ENCODE data around the gene OPCML.

OPCML gene

DNA sequence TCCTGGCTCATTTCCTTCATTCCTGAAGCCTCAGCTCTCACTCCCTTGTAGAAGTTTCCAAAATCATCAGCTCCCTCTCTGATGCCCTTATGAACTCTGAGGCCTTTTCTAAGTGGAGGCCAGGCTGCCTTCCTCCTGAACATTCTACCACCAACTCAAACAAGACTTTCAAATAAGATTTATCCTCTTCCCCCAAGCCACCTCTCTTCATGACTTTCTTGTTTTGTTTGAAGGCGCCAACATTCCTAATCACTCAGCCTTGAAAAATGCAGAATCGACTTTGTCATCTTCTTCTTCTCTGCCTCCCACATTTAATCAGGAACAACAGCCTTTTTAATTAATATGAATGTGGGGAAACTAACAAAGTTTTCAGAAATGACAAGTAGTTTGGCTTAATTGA lies 927.9 kb downstream of the OPCML start:
- DNase-seq (ENCODE audit: low spot score) = no peak

DNA sequence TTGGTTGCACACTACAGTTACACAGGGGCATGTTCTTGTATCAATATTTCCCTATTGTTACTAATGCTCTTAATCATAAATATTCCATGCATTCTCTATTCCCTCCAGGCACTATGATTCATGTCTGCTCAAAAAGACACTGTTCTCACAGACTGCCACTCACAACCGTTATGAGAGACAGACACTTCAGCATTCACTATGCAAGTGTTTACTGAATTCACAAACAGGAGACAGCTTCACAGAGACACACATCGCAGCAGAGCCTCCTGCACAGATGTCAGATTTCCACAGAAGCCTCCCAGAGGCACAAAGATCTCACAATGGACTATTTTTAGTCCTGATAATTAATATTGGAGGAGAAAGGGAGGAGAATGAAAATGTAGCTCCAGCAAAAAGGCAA lies 930.4 kb downstream of the OPCML start:
- DNase-seq (ENCODE audit: low spot score) = no peak

DNA sequence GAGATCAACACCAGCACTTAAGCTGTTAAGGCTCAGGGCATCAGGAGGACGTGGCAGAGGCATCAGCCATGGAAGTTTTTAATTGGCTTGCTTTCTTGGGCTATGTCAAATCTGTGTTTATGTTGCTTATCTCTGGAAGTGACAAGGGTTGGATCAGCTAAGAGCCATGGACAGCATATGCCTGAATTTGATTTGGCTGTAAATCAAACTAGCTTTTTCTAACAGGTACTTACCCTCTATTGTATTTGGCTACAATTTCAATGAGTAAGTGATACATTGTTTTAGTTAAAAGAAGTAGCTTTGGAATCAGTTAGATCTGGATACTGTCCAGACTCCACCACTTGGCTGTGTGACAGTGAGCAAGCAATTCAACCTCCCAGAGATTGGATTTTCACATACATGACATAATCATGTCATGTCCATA lies 936.6 kb downstream of the OPCML start:
- DNase-seq (ENCODE audit: low spot score) = no peak

DNA sequence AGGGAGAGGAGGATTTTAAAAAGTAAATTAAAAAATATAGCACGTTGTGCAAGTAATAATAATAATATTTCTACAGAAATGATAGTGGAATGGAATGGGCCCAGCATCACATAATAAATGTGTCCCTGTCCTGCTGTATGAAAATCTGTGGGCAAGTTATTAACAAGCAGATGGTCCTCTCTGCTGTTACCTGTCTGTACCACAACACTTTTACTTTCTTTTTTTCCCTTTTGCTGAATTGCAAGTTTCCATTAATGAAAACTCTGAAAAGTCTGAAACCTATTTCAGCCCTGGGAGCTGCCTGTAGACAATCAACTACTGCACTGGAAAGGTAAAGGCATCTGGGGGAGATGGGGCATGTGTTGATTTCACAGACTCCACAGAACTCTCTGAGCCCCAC lies 937.1 kb downstream of the OPCML start:
- no peak for DNase-seq (ENCODE audit: low spot score)

DNA sequence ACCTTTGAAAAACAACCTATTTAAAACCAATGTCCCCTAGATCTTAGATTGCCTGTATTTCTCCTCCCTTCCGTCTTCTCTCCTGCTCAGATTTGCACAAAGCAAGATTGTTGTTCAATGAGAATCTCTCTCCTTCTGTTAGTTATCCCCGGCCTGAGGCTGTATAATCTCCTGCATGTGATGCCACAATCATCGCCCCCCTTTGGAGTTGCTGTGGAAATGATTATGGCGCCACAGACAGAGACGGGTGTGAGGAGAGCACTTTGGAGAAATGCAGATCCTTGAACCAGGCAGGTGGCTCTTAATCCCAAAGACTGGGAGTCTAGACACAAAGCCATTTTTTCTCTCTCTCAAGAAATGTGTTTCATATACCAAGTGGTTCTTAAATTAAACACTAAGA lies 941.3 kb downstream of the OPCML start:
- peak; percentile 71 for DNase-seq (ENCODE audit: low spot score)

DNA sequence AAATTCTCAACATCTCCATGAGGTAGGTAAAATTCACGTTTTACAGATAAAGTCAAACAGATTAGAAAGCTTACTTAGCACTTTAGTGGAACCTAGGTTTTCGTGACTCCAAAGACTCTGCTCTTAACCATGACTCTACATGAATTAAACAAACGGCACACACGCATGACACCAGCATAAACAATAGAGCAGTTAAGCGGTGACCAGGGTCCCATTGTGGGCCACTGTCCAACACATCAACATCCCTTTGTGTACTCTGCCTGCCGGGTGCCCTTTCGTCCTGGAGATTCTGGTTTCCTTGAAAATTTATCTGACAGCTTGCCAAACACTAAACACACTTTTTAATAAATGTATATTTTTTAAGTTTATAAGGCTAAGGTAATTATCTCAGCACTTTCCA lies 941.7 kb downstream of the OPCML start:
- DNase-seq (ENCODE audit: low spot score) = no peak

DNA sequence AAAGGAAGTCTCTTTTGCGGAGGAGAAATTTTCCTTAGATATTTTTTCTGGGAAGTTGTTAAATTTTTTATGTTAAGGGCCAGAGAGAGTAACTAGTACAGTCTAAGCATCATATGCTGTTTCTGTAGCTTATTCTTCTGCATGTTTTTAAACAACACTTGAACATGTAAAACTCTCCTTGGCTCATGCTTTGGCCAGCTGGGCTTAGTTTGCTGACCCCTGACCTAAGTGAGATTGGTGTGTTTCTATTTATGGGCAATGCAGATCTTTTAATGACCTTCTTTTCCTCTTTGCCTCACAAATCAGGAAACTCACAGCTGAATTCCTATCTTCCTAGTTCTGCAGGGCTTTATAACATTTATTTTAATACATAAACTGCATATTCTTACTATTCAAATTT lies 942.5 kb downstream of the OPCML start:
- no peak for DNase-seq (ENCODE audit: low spot score)

DNA sequence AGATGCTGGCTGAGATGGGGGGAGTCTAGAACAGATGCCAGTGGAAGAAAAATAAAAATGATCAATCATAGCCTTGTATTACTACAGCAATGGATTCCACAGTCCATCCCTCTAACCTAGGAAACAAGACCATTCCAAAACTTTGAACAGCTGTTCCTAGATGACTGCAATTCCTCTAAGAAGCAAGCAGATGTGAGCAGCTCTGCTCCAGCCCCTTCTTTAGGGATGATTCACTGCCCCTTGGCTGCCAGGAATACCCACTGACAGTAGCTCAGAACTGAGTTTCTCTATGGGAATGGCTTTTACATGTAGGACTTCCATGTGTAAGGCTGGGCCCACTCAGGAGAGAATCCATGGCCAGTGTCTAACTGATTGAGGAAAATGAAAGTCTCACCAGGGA lies 943.9 kb downstream of the OPCML start:
- no peak for DNase-seq (ENCODE audit: low spot score)

DNA sequence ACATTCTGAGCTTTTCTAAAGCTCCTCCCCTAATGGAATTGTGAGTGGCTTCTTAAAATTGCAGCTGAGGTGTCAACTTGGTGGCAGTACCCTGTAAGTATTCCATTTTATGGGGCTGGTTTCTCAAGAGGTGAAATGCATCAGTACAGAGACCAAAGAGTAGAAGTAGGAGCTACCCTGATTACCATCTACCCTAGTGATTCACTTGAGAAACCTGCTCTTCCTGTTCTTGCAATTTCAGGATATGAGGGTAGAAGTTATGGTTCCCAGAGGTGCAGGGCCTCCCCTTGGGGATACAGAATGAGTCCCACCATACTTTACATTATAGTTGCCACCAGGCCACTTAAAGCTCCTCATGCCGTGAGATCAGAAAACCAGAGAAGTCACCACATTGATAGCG lies 944.6 kb downstream of the OPCML start:
- no peak for DNase-seq (ENCODE audit: low spot score)

DNA sequence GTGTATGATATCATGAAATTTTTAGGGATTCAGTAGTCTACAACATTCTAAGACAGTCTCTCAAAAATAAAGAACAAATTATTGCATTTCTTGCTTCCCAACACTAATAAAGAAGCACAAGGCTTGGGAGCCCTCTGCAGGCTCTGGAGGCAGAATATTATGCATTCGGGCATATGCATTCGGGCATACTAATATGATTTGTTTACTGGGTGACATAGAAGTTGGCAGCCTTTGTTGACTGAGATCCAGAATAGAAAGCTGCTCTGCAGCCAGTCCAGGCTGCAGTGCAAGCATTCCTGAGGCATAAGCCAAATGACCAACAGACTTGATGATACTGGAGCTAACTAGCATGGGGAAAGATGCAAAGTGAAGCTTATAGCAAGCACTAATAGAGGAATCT lies 945.5 kb downstream of the OPCML start:
- DNase-seq (ENCODE audit: low spot score) = no peak

DNA sequence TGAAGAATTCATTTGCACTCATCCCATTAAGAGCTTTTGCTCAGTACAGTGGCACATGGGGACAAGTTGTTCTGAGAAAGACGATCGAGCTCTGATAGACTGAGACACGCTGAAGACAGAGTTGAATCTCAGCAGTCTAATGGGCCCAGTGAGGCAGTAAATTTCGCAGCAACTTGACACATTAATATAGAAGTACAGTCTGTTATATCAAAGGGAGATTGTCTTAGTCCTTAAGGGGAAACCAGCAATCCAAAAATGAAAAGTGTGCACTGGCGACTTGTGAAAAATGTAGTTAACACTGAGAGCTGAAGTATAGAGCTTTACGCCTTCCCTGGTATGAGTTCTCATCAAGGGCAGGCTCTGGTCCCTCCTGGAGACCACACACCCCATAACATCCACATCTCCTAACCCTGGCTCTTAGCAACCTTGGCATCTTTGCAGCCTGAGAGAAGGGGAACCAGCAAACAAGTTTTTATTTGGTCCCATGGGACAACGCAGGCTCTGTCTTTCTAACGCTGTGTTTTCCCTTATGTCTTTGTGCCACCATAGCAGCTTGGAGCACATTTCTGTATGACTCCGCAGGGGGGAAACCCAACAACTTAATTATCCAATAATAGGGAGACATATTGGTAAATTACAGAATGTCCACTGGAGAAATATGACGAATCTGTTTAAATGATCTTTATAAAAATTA lies 952.5 kb downstream of the OPCML start:
- DNase-seq (ENCODE audit: low spot score) = no peak

DNA sequence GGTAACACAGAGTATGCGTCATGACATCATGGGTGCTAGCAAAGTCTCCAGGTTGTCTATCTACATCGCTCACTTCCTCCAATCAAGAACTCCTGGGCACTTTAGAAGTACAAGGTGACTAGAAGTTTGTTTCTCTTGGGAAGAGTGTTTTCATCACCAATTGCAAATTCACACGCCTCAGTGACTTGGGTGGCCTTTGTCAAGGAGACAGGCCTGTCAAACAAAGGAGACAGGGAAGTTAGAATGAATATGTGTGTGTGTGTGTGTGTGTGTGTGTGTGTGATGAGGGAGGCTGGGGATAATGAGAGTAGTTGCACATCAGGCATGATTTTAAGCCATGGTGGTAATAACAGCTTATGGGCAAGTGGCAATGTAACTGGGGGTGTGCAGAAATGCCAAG lies 953.2 kb downstream of the OPCML start:
- no peak for DNase-seq (ENCODE audit: low spot score)

DNA sequence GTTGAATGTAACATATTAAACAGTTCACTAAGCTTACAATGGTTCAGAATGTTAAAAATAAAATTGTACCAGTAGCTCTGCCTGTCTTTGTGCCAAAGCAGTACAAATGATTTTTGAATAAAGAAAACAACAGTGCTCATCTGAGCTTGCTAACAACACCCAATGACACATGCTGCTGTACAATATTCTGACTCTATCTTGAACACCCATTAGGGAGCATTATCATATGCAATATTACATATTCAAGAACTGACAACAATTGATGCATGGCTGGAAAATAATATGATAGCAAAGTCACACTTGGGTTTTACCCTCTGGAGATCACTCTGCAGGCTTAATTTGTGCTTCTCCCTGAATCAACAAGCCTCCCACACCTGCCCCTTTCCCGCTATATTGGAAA lies 953.7 kb downstream of the OPCML start:
- no peak for DNase-seq (ENCODE audit: low spot score)

DNA sequence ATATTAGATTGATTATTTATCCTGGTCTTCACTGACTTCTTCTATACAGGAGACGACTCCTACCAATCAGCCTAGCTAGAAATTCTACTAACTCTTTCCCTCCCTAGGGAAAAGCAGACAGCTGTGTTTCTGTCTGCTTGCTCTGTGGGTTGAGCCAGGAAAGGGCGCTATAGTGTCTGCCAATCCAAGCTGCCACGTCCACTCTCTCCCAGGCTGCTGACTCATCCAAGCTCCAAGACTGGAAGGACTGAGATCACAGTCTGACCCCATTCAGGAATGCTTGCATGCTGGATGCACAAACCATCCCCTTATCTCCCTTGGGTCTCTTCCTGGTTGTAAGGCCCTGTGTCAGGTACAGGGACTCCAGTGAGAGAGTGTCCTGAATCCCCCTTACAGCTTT lies 955.6 kb downstream of the OPCML start:
- peak; percentile 48 for DNase-seq (ENCODE audit: low spot score)

DNA sequence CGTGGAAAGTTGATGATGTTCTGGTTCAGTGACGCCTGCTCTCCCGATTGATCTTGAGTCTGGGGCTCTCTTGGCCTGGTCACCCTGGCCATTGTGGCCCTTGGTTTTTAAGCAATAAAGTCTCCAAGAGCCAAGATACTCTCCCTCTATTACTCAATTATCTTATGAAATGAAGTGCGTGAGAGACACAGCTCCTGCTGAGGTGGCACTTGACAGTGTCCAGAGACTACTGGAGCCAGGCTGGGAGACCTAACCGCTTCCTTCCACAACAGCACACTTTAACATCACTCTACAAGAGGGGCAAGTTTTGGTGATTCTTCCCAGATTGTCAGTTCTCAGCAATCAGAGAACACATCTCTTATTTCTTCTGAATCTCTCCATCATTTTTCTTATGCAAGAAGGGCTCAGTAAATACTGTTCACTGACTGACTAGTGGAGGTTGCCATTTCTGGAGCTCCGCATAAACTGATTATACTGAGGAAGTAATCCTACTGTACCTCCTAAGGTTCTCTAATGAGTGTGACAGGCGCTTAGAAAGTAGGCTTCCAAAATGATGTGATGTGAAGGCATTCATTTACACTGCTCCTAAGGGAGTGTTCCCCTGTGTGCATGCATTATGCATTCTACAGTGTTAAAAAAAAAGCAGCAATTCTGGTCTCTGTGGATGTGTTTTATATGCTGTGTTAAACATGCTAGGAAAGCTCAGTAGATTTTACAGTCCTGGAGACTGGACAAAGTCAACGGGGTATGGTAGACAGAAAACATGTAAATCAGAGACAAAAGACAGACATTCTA lies 968.0 kb downstream of the OPCML start:
- DNase-seq (ENCODE audit: low spot score) = no peak

DNA sequence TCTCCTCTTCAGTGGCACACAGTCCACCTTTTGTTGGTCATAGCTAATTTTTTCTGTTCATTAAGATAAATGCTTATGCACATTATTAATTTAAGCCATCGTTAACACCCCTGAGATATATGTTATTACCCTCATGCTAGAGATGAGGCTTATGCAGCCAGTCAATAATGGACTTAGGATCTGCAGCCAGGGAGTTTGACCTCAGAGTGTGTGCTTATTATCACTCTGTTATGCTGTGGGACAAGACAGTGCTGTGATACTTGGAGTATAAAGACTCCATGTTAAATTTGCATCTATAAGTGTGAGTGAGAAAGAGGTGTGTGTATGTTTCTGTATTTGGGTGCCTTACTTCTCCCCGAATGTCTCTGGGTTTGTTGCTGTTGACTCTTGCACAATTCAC lies 969.3 kb downstream of the OPCML start:
- no peak for DNase-seq (ENCODE audit: low spot score)

DNA sequence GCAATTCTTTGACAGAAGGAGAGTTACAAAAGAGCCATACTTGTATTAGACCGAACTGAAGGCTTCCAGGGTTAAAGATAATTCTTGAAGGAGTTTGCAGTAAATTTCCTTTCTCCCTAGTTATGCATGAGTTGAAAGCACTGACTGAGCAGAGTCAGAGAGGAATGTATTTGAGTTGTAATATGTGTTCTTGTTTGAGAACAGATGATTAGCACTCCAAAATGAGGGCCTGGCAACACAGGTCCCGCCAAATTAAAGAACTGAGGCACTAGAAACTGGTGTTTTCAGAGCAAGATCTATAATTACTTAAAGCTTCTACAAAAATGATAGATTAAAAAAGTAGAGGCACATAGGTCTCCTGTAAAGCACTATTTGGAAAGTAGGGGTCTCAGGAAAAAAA lies 970.4 kb downstream of the OPCML start:
- no peak for DNase-seq (ENCODE audit: low spot score)

DNA sequence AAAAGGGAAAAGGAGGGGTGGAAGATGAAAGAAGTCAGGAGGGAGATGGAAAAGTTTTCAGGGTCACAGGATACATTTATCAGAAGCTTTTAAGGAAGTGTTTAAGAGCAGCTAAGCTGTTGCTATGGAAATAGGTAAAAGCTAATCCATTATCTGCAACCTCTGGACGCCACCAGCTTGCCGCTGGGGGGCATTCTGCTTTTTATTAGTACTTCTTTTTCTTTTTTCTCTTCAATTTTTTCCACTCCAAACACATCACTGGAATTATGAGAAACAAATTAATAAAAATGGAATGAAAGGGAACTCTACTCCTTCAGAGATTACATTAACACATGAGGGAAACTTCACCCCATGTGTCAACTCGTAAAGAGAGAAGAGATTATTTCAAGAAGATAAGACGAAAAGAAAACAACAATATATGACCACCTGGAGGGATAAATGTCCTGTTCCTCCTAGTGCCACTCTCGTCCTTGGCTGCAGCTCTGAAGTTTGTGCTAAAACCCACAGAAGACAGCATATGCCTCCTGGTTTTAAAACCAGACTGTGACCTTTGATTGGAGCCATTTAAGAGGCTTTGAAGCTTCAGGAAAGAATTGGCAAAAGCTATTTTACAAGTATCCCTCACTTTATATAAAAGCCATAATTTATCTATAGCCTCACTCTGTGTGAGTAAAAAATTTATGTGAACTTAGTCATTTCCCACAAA lies 972.8 kb downstream of the OPCML start:
- peak; percentile 52 for DNase-seq (ENCODE audit: low spot score)

DNA sequence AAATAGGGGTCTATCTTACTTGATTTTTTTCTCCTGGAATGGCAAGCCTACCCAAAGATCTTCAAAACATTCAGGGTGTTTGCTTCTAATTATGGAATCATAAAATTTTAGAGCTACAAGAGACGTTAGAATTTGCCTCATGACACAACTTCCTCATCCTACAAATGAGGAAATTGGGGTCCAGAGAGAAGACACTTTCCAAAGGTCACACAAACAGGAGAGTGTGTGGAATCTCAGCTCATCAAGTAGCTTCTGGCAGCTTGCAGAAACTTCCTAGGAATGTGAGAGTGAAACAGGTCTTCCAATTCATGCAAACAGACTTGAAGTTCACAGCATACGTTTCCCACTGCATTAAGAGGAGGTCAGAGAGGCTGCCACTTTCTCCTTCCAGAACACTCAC lies 976.0 kb downstream of the OPCML start:
- DNase-seq (ENCODE audit: low spot score) = no peak

DNA sequence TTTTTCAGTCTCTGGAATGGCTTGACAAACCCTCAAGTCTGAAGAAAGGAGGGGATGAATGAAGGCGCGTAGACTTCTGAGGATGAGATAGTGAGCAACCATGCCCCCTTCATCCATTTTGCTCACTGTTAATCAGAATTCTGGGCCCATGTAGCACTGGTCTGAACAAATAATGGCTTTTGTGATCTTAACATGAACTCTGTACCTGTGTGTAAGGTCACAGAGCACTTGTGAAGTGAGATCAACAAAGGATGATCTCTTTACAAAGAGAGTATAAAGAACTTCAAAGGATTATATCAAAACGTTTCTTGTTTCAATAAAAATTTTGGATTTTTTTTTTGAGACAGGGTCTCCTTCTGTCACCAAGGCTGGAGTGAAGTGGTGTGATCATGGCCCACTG lies 976.7 kb downstream of the OPCML start:
- DNase-seq (ENCODE audit: low spot score) = no peak

DNA sequence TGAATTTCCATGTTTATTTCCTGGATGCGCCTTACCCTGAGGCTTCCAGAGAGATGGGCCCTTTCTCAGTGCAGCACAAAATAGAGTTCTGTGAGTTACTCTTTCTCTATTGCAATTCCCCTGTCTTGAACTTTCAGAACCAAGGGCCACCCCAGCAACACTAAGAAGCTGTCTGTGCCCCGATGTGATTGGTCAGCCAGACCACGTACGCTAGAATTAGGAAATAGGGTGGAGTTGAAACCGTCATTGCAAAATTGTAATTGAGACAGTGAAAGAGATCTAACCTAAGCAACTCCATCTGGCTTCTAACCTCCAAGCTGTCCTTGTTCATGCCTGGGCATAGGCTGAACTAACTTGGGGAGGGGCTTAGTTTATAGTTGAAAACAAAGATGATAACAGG lies 981.3 kb downstream of the OPCML start:
- no peak for DNase-seq (ENCODE audit: low spot score)

DNA sequence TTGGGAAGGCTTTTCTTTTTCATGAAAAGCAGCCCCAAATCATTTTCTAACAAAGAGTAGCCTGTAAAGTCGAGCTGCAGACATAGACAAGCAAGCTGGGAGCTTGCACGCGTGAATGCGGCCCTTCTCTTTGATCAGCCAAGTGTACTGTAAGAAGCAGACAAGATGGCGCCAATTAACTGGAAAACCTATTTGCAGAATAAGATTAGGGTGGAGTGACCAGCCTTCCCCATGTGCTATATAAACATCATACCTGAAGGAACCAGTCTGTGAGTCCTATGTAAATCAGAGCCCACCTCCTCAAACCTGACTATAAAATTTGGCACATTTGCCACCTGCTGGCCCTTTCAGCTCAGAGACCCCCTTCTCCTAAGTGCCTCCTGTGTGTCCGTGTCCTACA lies 982.7 kb downstream of the OPCML start:
- DNase-seq (ENCODE audit: low spot score) = no peak

DNA sequence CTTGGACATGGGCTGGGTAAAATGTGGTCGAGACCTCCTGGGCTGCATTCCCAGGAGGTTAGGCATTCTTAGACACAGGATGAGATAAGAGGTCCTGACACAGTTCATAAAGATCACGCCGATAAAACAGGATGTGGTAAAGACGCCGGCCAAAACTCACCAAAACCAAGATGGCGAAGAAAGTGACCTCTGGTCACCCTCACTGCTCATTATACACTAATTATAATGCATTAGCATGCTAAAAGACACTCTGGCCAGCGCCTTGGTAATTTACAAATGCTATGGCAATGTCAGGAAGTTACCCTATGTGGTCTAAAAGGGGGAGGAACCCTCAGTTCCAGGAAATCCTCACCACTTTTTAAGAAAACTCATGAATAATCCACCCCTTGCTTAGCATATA lies 983.3 kb downstream of the OPCML start:
- DNase-seq (ENCODE audit: low spot score) = no peak

All from D341Med (cell line).